GM21515 (cell line): ENCODE data around the gene SASH3.

Experiments
- ATAC-seq: cut with Tn5 transposase; IDR thresholded peaks from one replicate; pipeline ENCODE4 v1.9.1; 2021; ENCODE audit not compliant: unreplicated experiment

The SASH3 gene

DNA sequence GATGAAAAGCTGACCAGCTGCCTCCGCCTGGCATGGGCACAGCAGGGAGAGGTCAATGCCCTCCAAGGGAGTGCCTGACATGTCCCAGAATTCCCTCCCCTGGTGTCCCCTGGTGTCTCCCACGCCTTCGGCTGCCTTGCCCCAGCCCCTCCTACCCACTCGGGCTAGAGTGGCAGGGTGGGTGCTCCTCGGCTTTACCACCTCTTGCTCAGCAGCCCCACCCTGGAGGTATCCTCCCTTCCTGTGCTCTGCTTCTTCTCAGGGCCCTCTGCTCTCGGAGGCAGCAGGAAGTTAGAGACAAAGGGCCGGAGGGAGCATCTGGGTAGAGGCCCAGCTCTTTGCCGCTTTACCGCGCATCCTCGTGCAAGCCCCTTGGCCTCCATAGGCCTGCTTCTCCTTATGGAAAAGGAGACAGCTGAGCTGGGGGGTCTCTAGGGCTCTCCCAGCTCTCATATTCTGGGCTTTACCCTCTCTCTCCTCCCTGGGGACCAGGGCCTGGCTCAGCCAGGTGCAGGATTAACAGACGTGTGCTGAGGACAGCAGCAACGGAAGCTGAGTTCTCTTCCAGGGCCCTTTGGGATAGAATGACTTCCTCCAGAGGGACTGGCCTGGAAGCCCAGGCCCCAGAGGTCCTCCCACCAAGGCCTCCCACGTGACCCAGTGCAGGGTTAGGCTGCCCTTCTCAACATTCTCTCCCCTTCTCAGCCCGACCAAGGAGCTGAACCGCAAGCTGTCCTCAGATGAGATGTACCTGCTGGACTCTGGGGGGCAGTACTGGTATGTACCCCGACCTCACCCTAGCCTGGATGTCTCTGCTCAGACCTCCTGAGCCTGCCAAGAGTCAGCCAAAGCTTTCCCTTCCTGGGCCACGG is 23.7 kb upstream of the SASH3 start:
- no peak for ATAC-seq

DNA sequence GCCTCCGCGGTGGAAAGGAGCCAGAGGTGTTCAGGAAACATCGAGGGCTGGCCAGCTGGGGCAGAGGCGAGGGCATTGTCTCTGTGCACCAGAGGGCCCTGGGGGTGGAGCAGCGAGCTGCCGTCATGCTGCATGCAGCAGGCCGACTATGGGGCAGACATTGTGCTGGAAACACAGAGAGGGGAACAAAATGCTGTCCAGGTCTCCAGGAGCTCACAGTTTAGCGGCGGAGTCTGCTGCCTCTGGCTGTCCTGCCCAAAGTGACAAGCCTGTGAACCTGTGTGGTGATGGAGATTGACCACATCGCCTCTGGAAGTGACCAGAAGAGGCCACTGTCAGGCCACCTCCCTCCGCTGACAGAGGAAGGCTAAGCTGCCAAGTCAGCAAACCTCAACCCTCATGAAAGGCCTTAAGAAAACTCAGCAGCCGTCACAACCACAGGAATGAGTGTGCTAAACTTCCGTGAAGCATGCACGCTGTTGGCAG is 20.1 kb upstream of the SASH3 start:
- ATAC-seq: no peak

DNA sequence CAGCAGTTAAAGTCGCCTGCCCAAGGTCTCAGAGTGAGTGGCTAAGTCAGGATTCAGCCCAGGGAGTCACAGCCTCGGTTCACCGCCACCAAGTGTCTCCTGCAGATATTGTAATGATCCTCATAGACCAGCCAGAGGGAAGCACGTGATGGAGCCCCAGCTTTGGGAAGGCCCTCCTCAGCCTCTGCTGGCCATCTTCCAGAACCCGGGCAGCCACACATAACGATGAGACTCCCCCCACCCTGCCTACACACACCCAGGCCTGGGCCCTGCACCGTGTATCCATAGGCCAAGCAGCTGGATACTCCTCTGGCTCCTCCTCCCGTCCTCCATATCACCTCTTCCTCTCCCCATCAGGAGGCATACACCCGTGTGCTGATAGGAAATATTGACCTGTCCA is 19.6 kb upstream of the SASH3 start:
- no peak for ATAC-seq

DNA sequence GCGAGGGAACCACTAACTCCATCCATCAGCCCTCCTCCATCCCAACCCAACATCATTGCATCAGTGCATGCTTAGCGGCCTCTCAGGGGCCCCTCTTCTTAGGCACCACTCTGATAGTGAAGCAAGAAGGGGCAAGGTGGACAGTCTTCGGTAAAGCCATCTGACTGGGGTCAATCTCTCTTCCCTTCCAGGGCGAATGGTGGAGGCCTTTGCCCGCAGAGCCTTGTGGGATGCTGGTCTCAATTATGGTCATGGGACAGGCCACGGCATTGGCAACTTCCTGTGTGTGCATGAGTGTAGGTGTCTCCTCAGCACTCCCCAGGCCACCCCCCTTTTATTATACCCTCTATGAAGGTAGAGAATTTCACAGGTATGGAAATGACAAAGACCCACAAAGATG is 18.8 kb upstream of the SASH3 start:
- ATAC-seq: no peak

GRCh38 chrX:129761596-129761995 is 18.2 kb upstream of the SASH3 start:
- no peak for ATAC-seq

- no peak for ATAC-seq
Observed at GRCh38 chrX:129762448-129762847, 17.3 kb upstream of the SASH3 start.

DNA sequence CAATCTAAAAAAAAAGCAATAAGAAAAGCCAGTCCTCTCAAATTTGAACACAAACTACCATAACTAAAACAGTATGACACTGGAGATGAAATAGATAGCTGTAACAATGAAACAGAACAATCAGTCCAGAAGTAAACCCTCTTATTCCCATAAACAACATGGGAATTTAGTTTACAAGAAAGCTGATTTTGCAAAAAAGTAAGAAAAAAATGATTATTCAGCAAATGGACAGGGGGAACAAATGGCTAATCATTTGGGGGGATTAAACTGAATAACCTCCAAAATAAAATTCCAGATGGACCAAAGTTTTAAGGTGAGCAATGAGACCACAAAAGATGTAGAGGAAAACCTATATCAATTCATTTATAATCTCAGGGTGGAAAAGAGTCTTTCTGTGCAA is 16.1 kb upstream of the SASH3 start:
- no peak for ATAC-seq

DNA sequence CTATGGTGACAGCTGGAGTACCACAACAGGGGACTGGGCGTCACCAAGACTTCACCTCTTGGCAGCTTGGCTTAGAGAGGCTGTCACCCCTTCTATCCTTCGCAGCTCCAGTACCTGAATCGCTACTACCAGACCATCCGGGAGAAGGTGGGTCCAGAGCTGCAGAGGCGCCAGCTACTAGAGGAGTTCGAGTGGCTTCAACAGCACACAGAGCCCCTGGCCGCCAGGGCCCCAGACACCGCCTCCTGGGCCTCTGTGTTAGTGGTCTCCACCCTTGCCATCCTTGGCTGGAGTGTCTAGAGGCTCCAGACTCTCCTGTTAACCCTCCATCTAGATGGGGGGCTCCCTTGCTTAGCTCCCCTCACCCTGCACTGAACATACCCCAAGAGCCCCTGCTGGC is 11.6 kb upstream of the SASH3 start:
- no peak for ATAC-seq

GRCh38 chrX:129768586-129769466 is 10.9 kb upstream of the SASH3 start:
- no peak for ATAC-seq

GRCh38 chrX:129769467-129770154 is 10.1 kb upstream of the SASH3 start:
- ATAC-seq: no peak

DNA sequence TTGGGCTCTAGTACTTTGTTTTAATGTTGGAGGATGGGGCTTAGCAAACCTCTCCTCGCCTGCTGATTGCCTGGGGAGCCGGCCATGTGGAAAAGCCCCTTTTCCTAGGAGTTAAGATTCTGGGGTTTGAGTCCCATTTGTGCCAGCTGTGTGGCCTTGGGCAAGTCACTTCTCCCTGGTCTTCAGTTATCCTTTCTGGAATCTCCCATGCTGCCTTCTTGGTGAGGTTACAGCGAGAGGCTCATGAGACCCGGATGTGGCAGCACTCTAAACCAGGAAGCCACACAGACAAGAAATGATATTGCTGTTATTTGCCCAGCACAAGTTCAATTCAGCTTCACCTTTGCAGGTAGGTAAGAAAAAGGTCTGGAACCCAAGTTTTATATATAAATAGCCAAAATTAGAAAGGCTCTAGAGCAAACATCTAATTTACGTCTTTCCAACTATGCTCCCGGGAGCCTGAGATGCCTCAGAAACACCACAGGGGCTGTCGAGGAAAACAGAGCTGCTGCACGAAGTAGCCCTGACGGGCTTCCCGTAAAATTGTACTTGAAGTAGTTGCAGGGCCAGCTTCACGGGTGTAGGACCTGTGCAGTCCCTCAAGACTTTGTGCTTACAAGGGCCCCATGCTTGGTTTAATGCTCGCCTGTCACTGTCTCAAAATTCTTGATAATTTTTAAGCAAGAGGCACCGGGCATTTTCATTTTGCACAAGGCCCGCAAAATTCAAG is 8.3 kb upstream of the SASH3 start:
- no peak for ATAC-seq

GRCh38 chrX:129772796-129773431 is 6.8 kb upstream of the SASH3 start:
- ATAC-seq: peak; percentile 71

- ATAC-seq: no peak
Observed at GRCh38 chrX:129773649-129774458, 5.9 kb upstream of the SASH3 start.

DNA sequence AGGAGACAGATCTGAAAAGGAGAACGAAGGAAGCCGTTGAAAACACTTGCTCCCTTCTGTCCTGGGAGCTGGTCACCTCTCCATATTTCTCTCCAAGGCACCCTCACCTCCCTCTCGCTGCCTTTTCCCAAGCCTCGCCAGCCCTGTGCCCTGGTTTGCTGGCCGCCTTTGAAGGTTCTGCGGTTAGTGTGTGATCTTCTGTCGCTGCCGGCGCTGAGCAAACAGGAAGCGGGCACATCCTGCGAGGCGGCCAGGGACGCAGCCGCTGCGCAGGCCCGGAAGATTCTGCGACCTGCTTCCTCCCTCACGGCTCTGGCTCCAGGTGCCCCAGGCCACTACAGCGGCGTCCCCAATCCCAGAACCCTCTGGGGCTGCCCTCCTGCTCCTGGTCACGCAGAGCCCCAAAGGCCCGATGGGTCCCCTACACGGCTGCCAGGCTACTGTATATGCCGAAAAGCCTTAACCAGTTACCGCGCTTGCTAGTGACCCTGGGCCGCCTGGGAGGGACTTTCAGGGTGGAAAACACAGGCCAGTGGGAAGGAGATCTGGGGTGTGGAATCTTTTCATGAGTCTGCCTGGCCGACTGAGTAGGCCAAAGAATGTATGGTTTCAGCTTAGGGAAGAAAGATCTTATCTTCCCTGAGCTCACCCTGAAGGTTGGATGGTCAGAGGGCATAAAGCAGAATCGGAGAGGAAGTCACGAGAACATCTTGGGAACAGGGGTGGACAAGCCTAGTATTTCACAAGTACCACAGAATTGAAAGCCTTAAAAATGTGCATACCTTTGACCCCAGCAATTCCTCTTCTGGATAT is 2.3 kb upstream of the SASH3 start:
- peak; percentile 32 for ATAC-seq

GRCh38 chrX:129779086-129779672 is 570 bp upstream of the SASH3 start:
- ATAC-seq: no peak

GRCh38 chrX:129780441-129781105 is 824 bp downstream of the SASH3 start:
- no peak for ATAC-seq

DNA sequence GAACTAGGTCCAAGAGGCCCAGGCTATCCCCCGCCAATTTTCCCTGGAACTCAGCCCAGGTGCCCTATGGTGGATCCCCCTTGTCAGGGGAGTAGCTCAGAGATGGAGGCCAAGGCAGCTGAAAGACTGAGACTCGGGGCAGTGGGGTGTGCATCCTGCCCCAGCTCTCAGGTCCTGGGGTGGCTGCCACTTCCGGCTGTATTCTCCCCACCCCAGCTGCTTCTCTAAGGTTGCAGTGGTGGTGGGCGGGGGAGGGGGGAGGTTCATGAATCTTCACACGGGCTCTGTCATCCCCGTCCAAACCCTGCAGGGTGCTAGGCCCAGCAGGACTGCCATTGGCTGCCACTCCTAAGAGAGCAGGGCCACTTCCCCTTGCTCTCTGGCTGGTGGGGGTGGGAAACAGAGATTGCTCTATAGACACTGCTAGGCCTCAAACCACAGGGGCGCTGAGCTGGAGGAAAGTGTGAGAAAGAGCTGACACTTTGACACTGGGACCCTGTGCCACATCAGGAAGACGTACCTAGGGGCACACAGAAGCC is 1.5 kb downstream of the SASH3 start:
- ATAC-seq: peak; percentile 68
